Endothelial cell (in vitro differentiated cells): ENCODE results near the gene HAGHL. TPM values are rescaled to one million over a fixed set of nuclear protein-coding genes. Genes with fewer than 3 reads are reported as not detected.

ENCODE experiments used
- DNase-seq: peaks from one replicate; pipeline ENCODE4 v3.0.0; 2021; ENCODE audit warnings: low spot score
- H3K27ac Mint-ChIP-seq: one replicate; pipeline ENCODE4 v1.8.0; 2021; ENCODE audit warnings: mixed read lengths, inconsistent platforms; ENCODE audit not compliant: unreplicated experiment
- H3K27me3 Mint-ChIP-seq: one replicate; pipeline ENCODE4 v1.8.0; 2021; ENCODE audit warnings: mild to moderate bottlenecking, moderate library complexity, mixed read lengths, inconsistent platforms; ENCODE audit not compliant: unreplicated experiment
- H3K36me3 Mint-ChIP-seq: one replicate; pipeline ENCODE4 v1.8.0; 2021; ENCODE audit warnings: mild to moderate bottlenecking, low read depth, mixed read lengths, inconsistent platforms; ENCODE audit not compliant: unreplicated experiment
- H3K4me1 Mint-ChIP-seq: one replicate; pipeline ENCODE4 v1.8.0; 2021; ENCODE audit warnings: mild to moderate bottlenecking, mixed read lengths, inconsistent platforms; ENCODE audit not compliant: unreplicated experiment
- H3K4me3 Mint-ChIP-seq: one replicate; pipeline ENCODE4 v1.8.0; 2021; ENCODE audit warnings: mild to moderate bottlenecking, mixed read lengths, inconsistent platforms; ENCODE audit not compliant: unreplicated experiment
- H3K9me3 Mint-ChIP-seq: one replicate; pipeline ENCODE4 v1.8.0; 2021; ENCODE audit warnings: mixed read lengths, inconsistent platforms; ENCODE audit not compliant: unreplicated experiment
- CTCF ChIP-seq: fragments of 200-600 bp; sonication (generic); IDR thresholded peaks from one replicate; pipeline ENCODE4 v1.5.0; 2021; ENCODE audit warnings: antibody characterized with exemption; ENCODE audit not compliant: unreplicated experiment
- total RNA-seq: library from RNA; stranded (reverse); fragmentation: NEBNext Ultra II Directional; extraction: Animal tissue kit (Norgen Biotek cat#: 25700); gene quantifications from one replicate; pipeline ENCODE4 v1.2.1, GENCODE V29; 2021; ENCODE audit not compliant: unreplicated experiment

The HAGHL gene
- total RNA-seq, 1 donor from 2014 or later: 1.5 TPM

- no peak for TF ChIP-seq CTCF
- peaks cover 11% of the 10 kb centered on the region for H3K27me3 Mint-ChIP-seq
- H3K4me1 Mint-ChIP-seq: no peaks in the 10 kb centered on the region
- no peak overlapping the region for H3K4me3 Mint-ChIP-seq
- H3K27ac Mint-ChIP-seq: no peak overlapping the region
- DNase-seq: no peak
- no peaks in the 10 kb centered on the region for H3K9me3 Mint-ChIP-seq
- no peaks in the 10 kb centered on the region for H3K36me3 Mint-ChIP-seq
These were observed 42.4 kb downstream of the HAGHL start for GRCh38 chr16:769184-769784.

GRCh38 chr16:769934-770333, 43.0 kb downstream of the HAGHL start:
- H3K36me3 Mint-ChIP-seq: no peaks in the 10 kb centered on the region
- H3K4me1 Mint-ChIP-seq: no peaks in the 10 kb centered on the region
- H3K9me3 Mint-ChIP-seq: no peaks in the 10 kb centered on the region
- no peak for DNase-seq
- H3K27me3 Mint-ChIP-seq: peaks cover 11% of the 10 kb centered on the region
- no peak for TF ChIP-seq CTCF
- H3K27ac Mint-ChIP-seq: no peak overlapping the region
- H3K4me3 Mint-ChIP-seq: no peak overlapping the region

- Mint-ChIP-seq H3K9me3 (no peaks in the 10 kb centered on the region), H3K4me1 (no peaks in the 10 kb centered on the region), H3K4me3 (no peak overlapping the region), H3K27ac (no peak overlapping the region), H3K36me3 (no peaks in the 10 kb centered on the region), H3K27me3 (peaks cover 11% of the 10 kb centered on the region)
- no peak for DNase-seq
- TF ChIP-seq CTCF: no peak
These were observed 43.5 kb downstream of the HAGHL start for GRCh38 chr16:770411-770810.

- H3K27me3 Mint-ChIP-seq: peaks cover 7% of the 10 kb centered on the region
- no peak overlapping the region for H3K4me3 Mint-ChIP-seq
- no peaks in the 10 kb centered on the region for H3K4me1 Mint-ChIP-seq
- H3K36me3 Mint-ChIP-seq: no peaks in the 10 kb centered on the region
- no peak overlapping the region for H3K27ac Mint-ChIP-seq
- no peak for DNase-seq
- no peak for TF ChIP-seq CTCF
- H3K9me3 Mint-ChIP-seq: no peaks in the 10 kb centered on the region
These were observed 46.1 kb downstream of the HAGHL start for GRCh38 chr16:772959-773358.

- H3K4me3 Mint-ChIP-seq: no peak overlapping the region
- no peaks in the 10 kb centered on the region for H3K36me3 Mint-ChIP-seq
- no peak overlapping the region for H3K27ac Mint-ChIP-seq
- peaks cover 7% of the 10 kb centered on the region for H3K27me3 Mint-ChIP-seq
- DNase-seq: no peak
- no peaks in the 10 kb centered on the region for H3K9me3 Mint-ChIP-seq
- no peak for TF ChIP-seq CTCF
- H3K4me1 Mint-ChIP-seq: no peaks in the 10 kb centered on the region
These were observed 47.4 kb downstream of the HAGHL start for GRCh38 chr16:774086-775001.
